Gastroesophageal sphincter (tissue), 3 donors: ENCODE data around the gene FAM135A.
"Not testable (repeated sequence)": the region's sequence is repeated elsewhere in the genome, so short reads cannot be mapped to it uniquely, and the experiment has no call there.

Experiments
- CTCF ChIP-seq, 4 experiments: fragments of 200-600 bp in 2 of 4; fragments of 450-650 bp in 2 of 4; sonication (generic) in 1 of 4; IDR thresholded peaks; one replicate each; pipeline ENCODE4 v1.5.1; 2017 to 2019; ENCODE audit warnings: antibody characterized with exemption in 4 of 4, mild to moderate bottlenecking in 2 of 4, moderate library complexity in 2 of 4
- POLR2A ChIP-seq, 2 donors: fragments of 450-650 bp; IDR thresholded peaks; one replicate each; pipeline ENCODE4 v1.6.1; 2017; ENCODE audit warnings: antibody characterized with exemption in 2 of 2, mild to moderate bottlenecking in 2 of 2, moderate library complexity in 1 of 2

- TF ChIP-seq CTCF, POLR2A (IDR thresholded peaks at IDR 0.05): not testable (repeated sequence)
Observed at GRCh38 chr6:70470510-70470909, 57.2 kb downstream of the FAM135A start.
